Vagina (tissue), 2 donors: ENCODE results near the gene TIMM44. TPM values are rescaled to one million over a fixed set of nuclear protein-coding genes. Genes with fewer than 3 reads are reported as not detected.

Source experiments
- DNase-seq, 2 donors: peaks; one replicate each; pipeline ENCODE4 v3.0.0-alpha.2; 2017; ENCODE audit errors: extremely low spot score in 2 of 2
- H3K27ac ChIP-seq: fragments of 200-600 bp; sonication (generic); one replicate; pipeline ENCODE4 v1.5.1; 2019
- H3K27me3 ChIP-seq: fragments of 200-600 bp; sonication (generic); one replicate; pipeline ENCODE4 v1.5.1; 2019
- H3K36me3 ChIP-seq, 2 donors: fragments of 200-600 bp; sonication (generic); one replicate each; pipeline ENCODE4 v1.5.1; 2017 to 2019
- H3K4me1 ChIP-seq: fragments of 200-600 bp; sonication (generic); one replicate; pipeline ENCODE4 v1.5.1; 2019
- H3K4me3 ChIP-seq, 2 donors: fragments of 200-600 bp; sonication (generic); 1 replicate in 1 of 2; 2 replicates in 1 of 2; pipeline ENCODE4 v1.5.1; 2016 to 2019
- H3K9me3 ChIP-seq: fragments of 200-600 bp; sonication (generic); one replicate; pipeline ENCODE4 v1.5.1; 2019
- POLR2A ChIP-seq, 2 donors: fragments of 450-650 bp; IDR thresholded peaks; one replicate each; pipeline ENCODE4 v1.6.1; 2017; ENCODE audit warnings: antibody characterized with exemption in 2 of 2, mild to moderate bottlenecking in 2 of 2, moderate library complexity in 2 of 2
- POLR2AphosphoS5 ChIP-seq, 2 donors: sonication (generic); formaldehyde crosslinking; IDR thresholded peaks; one replicate each; pipeline ENCODE4 v1.9.0; 2017; ENCODE audit warnings: antibody characterized with exemption in 2 of 2, mild to moderate bottlenecking in 2 of 2, low read depth in 1 of 2; ENCODE audit not compliant: insufficient read depth in 1 of 2
- intact Hi-C: fragments of 100-400 bp; cut with DNase I; formaldehyde crosslinking; loops from one replicate; pipeline ENCODE4 v1.15.1; 2023
- total RNA-seq: library from RNA; depleted of rRNA; stranded (reverse); fragments of >200 nt; gene quantifications from one replicate; pipeline ENCODE4 v1.2.3, GENCODE V29; 2016
- TF ChIP-seq, protein P1 (sequence below), 3 experiments: fragments of 450-650 bp in 2 of 3; fragments of 200-600 bp in 1 of 3; sonication (generic) in 1 of 3; IDR thresholded peaks; one replicate each; pipeline ENCODE4 v1.5.1; 2017 to 2019; ENCODE audit warnings: antibody characterized with exemption in 3 of 3, mild to moderate bottlenecking in 2 of 3, moderate library complexity in 2 of 3

TIMM44 gene
- total RNA-seq, 1 donor from 2014 or later, result 76.1 TPM

GRCh38 chr19:7881910-7882309 lies 61.6 kb downstream of the TIMM44 start:
- Histone ChIP-seq H3K27ac (no peak overlapping the region), H3K4me1 (no peaks in the 10 kb centered on the region), H3K4me3 (no peak overlapping the region), H3K27me3 (no peaks in the 10 kb centered on the region), H3K36me3 (no peaks in the 10 kb centered on the region), H3K9me3 (no peaks in the 10 kb centered on the region)
- TF ChIP-seq, protein P1, sequence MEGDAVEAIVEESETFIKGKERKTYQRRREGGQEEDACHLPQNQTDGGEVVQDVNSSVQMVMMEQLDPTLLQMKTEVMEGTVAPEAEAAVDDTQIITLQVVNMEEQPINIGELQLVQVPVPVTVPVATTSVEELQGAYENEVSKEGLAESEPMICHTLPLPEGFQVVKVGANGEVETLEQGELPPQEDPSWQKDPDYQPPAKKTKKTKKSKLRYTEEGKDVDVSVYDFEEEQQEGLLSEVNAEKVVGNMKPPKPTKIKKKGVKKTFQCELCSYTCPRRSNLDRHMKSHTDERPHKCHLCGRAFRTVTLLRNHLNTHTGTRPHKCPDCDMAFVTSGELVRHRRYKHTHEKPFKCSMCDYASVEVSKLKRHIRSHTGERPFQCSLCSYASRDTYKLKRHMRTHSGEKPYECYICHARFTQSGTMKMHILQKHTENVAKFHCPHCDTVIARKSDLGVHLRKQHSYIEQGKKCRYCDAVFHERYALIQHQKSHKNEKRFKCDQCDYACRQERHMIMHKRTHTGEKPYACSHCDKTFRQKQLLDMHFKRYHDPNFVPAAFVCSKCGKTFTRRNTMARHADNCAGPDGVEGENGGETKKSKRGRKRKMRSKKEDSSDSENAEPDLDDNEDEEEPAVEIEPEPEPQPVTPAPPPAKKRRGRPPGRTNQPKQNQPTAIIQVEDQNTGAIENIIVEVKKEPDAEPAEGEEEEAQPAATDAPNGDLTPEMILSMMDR (IDR thresholded peaks at IDR 0.05), result no peak
- no peak for TF ChIP-seq POLR2A (IDR thresholded peaks at IDR 0.05)
- TF ChIP-seq POLR2AphosphoS5 (IDR thresholded peaks at IDR 0.05; ENCODE audit: insufficient read depth in 1 of 2, low read depth in 1 of 2), result no peak
- intact Hi-C loops, result no loop called here
- no peak for DNase-seq

DNA sequence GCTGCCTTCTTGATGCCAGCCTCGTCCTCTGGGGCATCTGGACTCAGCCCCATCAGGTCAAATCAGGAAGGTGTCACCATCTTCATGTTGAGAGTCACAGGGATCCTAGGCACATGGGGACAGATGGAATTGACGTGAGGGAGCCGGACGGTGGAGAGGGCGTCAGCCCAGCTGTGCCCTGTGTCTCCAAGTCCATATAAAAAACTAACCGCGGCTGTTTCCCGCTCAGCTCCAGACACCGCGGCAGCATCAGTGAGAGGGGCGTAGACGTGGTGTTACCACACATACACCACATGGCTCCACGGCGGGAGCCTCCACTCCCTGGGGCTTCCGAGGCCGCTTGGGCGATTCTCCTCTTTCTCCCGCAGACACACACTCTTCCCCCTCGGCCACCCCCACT lies 63.6 kb downstream of the TIMM44 start:
- TF ChIP-seq POLR2AphosphoS5 (IDR thresholded peaks at IDR 0.05; ENCODE audit: insufficient read depth in 1 of 2, low read depth in 1 of 2) (no peak), POLR2A (IDR thresholded peaks at IDR 0.05) (no peak)
- TF ChIP-seq, protein P1 (IDR thresholded peaks at IDR 0.05), result no peak
- intact Hi-C loops, result no loop called here
- Histone ChIP-seq H3K9me3 (no peaks in the 10 kb centered on the region), H3K27ac (no peak overlapping the region), H3K4me3 (no peak overlapping the region), H3K36me3 (no peaks in the 10 kb centered on the region), H3K27me3 (no peaks in the 10 kb centered on the region), H3K4me1 (no peaks in the 10 kb centered on the region)
- DNase-seq, result no peak

DNA sequence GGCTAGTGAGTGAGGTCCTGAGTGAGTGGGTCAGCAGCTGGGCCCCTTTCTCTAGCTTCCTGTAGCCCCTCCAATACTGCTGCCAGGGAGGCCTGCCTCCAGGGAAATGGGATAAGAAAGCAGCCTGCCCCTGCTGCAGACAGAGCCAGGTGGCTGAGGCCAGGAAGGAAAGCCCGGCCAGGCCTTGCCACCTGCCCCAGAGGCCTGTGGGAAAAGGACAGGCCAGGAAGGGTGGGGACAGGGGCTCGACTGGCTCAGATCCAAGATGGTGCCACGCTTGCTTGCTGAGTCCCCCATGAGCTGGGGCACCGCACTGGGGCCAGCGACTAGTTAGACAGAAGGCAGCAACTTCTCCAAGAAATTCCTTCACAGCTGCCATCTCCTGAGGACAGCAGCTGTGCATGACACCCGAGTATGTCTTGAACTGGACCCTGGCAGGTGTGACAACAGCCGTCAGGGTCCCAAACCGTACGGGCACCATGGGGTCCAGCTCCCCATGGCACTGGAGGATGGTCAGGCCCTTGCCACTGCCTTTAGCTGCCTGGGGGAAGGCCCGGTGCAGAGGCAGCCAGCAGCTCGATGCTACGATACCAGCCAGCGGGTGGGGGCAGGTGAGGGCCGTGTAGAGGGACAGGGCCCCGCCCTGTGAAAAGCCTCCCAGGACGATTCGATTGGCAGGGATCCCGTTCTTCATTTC lies 64.2 kb downstream of the TIMM44 start:
- intact Hi-C loops, result no loop called here
- H3K4me3 ChIP-seq, result no peak overlapping the region
- DNase-seq, result no peak
- no peak overlapping the region for H3K27ac ChIP-seq
- H3K9me3 ChIP-seq, result no peaks in the 10 kb centered on the region
- TF ChIP-seq, protein P1 (IDR thresholded peaks at IDR 0.05), result no peak
- TF ChIP-seq POLR2A (IDR thresholded peaks at IDR 0.05) (no peak), POLR2AphosphoS5 (IDR thresholded peaks at IDR 0.05; ENCODE audit: insufficient read depth in 1 of 2, low read depth in 1 of 2) (no peak)
- H3K27me3 ChIP-seq, result no peaks in the 10 kb centered on the region
- H3K36me3 ChIP-seq, result no peaks in the 10 kb centered on the region
- peaks cover 5% of the 10 kb centered on the region for H3K4me1 ChIP-seq

GRCh38 chr19:7877249-7877836 lies 66.1 kb downstream of the TIMM44 start:
- Histone ChIP-seq H3K27me3 (no peaks in the 10 kb centered on the region), H3K36me3 (no peaks in the 10 kb centered on the region), H3K4me1 (peaks cover 21% of the 10 kb centered on the region), H3K4me3 (no peak overlapping the region), H3K9me3 (no peaks in the 10 kb centered on the region), H3K27ac (no peak overlapping the region)
- TF ChIP-seq, protein P1 (IDR thresholded peaks at IDR 0.05), result no peak
- TF ChIP-seq POLR2AphosphoS5 (IDR thresholded peaks at IDR 0.05; ENCODE audit: insufficient read depth in 1 of 2, low read depth in 1 of 2), result no peak
- TF ChIP-seq POLR2A (IDR thresholded peaks at IDR 0.05), result no peak
- no peak for DNase-seq
- intact Hi-C loops, result no loop called here

Other genes with a start within 250 kb of the TIMM44 start
- not detected for gene FCER2, start 241.5 kb downstream of the TIMM44 start, total RNA-seq
- 0.98 TPM for gene CLEC4G, start 211.6 kb downstream of the TIMM44 start, total RNA-seq
- 8.8 TPM for gene CD209, start 196.1 kb downstream of the TIMM44 start, total RNA-seq
- not detected for gene CLEC4M, start 180.4 kb downstream of the TIMM44 start, total RNA-seq
- gene EVI5L, start 113.4 kb downstream of the TIMM44 start, total RNA-seq, result 17.2 TPM
- gene PRR36, start 69.3 kb downstream of the TIMM44 start, total RNA-seq, result not detected
- 6.6 TPM for gene LRRC8E, start 55.2 kb downstream of the TIMM44 start, total RNA-seq
- 26.8 TPM for gene MAP2K7, start 39.8 kb downstream of the TIMM44 start, total RNA-seq
- 1.5 TPM for gene TGFBR3L, start 28.8 kb downstream of the TIMM44 start, total RNA-seq
- gene SNAPC2, start 23.3 kb downstream of the TIMM44 start, total RNA-seq, result 17.4 TPM
- gene CTXN1, start 17.5 kb downstream of the TIMM44 start, total RNA-seq, result 14.2 TPM
- gene ELAVL1, start 62.0 kb upstream of the TIMM44 start, total RNA-seq, result 40.5 TPM
- gene CCL25, start 109.1 kb upstream of the TIMM44 start, total RNA-seq, result not detected
- not detected for gene FBN3, start 205.9 kb upstream of the TIMM44 start, total RNA-seq